Activated naive CD4-positive, alpha-beta T cell treated with anti-CD3 and anti-CD28 coated beads for 36 hours (primary cell): ENCODE measurements around the gene GDI1. TPM values are rescaled to one million over a fixed set of nuclear protein-coding genes. Genes with fewer than 3 reads are reported as not detected.

Experiments
- CTCF ChIA-PET: fragments of 350-600 bp; sonication (Branson Sonifier 250); formaldehyde crosslinking; loops from one replicate; lab custom pipeline; 2021; ENCODE audit warnings: antibody characterized with exemption; lab: Charles Lee
- DNase-seq: peaks from one replicate; pipeline ENCODE4 v3.0.0-alpha.2; 2020
- H3K27ac Mint-ChIP-seq: one replicate; pipeline ENCODE4 v1.8.0; 2021; ENCODE audit warnings: mild to moderate bottlenecking, mixed read lengths
- H3K27me3 Mint-ChIP-seq: one replicate; pipeline ENCODE4 v1.8.0; 2021; ENCODE audit warnings: low read depth, mixed read lengths
- H3K36me3 Mint-ChIP-seq: one replicate; pipeline ENCODE4 v1.8.0; 2021; ENCODE audit warnings: low read depth, mixed read lengths
- H3K4me1 Mint-ChIP-seq: one replicate; pipeline ENCODE4 v1.8.0; 2021; ENCODE audit warnings: low read depth, mixed read lengths
- H3K4me3 Mint-ChIP-seq: one replicate; pipeline ENCODE4 v1.8.0; 2021; ENCODE audit warnings: mild to moderate bottlenecking, moderate library complexity, mixed read lengths
- H3K9me3 Mint-ChIP-seq: one replicate; pipeline ENCODE4 v1.8.0; 2021; ENCODE audit warnings: mixed read lengths
- intact Hi-C: fragments of 100-400 bp; cut with micrococcal nuclease; formaldehyde crosslinking; loops from one replicate; pipeline ENCODE4 v1.15.1; 2023
- total RNA-seq, 2 experiments: library from RNA; stranded (reverse); gene quantifications; one replicate each; pipeline ENCODE4 v1.2.3, GENCODE V29; 2021

The GDI1 gene
- total RNA-seq, 2 experiments from 2014 or later, result 93.6 to 96.9 TPM

DNA sequence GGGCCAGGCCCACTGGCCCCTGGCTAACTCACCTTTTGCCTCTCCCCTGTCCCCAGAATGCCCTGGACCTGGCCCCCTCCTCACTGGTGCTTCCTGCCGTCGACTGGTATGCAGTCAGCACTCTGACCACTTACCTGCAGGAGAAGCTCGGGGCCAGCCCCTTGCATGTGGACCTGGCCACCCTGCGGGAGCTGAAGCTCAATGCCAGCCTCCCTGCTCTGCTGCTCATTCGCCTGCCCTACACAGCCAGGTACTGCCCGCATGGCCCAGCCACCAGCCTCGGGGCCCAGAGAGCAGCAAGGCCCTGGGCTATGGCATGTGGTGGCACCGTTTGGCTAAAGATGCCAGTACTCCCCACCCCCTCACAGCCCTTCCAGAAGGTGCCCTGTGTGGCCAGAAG is 4.7 kb upstream of the GDI1 start:
- H3K9me3 Mint-ChIP-seq, result no peaks in the 10 kb centered on the region
- CTCF ChIA-PET, result no interaction called here
- H3K27me3 Mint-ChIP-seq, result no peaks in the 10 kb centered on the region

DNA sequence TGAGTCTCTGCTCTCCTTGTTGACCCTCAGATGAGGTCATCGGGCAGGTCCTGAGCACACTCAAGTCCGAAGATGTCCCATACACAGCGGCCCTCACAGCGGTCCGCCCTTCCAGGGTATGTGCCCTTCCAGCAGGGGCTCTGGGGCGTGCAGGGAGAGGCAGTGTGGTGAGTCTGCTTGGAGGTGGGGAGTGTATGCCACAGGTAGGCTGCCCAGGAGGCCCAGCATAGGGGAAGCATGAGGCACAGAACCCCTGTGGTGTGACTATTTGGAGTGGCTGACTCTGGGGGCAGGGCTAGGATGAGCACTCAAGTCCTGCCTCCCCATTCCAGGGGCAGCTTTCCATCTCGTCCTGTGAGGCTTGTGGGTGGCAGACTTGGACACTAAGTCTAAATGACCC is 3.3 kb upstream of the GDI1 start:
- Mint-ChIP-seq H3K4me3 (no peak overlapping the region), H3K9me3 (no peaks in the 10 kb centered on the region), H3K27me3 (no peaks in the 10 kb centered on the region), H3K36me3 (peaks cover 4% of the 10 kb centered on the region), H3K27ac (no peak overlapping the region), H3K4me1 (peaks cover 28% of the 10 kb centered on the region)
- intact Hi-C loops, result no loop called here
- no peak for DNase-seq
- CTCF ChIA-PET, result no interaction called here

More for the DNA sequence above, 4.7 kb upstream of the GDI1 start:
- intact Hi-C loops, result no loop called here
- Mint-ChIP-seq H3K36me3 (peaks cover 4% of the 10 kb centered on the region), H3K4me3 (no peak overlapping the region), H3K4me1 (peaks cover 26% of the 10 kb centered on the region), H3K27ac (no peak overlapping the region)
- DNase-seq, result no peak

DNA sequence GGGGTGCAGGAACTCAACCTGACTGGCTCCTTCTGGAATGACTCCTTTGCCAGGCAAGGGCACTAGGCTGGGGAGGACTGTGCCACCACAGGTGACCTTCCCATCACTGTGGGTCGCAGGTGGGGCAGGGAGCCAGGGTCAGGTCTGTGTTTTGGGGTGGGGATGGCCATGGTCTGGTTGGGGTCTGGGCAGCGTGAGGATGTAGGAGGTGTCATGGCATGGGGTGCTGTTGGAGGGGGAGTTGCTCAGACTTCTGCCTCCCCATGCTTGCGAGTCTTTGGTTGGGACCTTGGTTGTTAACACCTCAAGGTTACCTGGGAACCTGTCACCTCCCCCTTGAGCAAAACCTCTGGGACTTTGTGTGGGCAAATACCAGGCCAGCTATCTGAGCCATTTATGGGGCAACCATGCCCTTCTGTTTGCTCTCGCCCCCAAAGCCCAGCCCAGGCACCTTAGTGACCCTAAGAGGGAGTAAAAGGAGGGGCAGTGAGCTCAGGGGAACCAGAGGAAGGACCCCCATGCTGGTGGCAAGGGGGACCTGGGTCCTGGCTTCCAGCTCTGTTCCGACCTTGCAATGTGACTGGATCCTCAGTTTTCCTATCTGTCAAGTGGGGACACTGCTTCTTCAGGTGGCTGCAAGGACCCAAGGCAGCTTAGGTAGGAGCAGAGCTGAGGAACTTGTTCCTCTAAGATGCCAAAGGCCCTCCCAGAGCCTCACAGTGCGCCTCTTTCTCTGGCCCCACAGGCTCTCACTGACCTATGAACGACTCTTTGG is 2.4 kb upstream of the GDI1 start:
- H3K4me3 Mint-ChIP-seq, result no peak overlapping the region
- H3K9me3 Mint-ChIP-seq, result no peaks in the 10 kb centered on the region
- H3K4me1 Mint-ChIP-seq, result peaks cover 26% of the 10 kb centered on the region
- H3K27me3 Mint-ChIP-seq, result no peaks in the 10 kb centered on the region
- intact Hi-C loops, result no loop called here
- H3K36me3 Mint-ChIP-seq, result peaks cover 4% of the 10 kb centered on the region
- no peak overlapping the region for H3K27ac Mint-ChIP-seq
- DNase-seq, result no peak
- CTCF ChIA-PET, result no interaction called here

GRCh38 chrX:154435171-154435733 is 1.7 kb upstream of the GDI1 start:
- H3K4me3 Mint-ChIP-seq, result no peak overlapping the region
- H3K4me1 Mint-ChIP-seq, result peaks cover 25% of the 10 kb centered on the region
- CTCF ChIA-PET, result no interaction called here
- H3K27ac Mint-ChIP-seq, result no peak overlapping the region
- H3K9me3 Mint-ChIP-seq, result no peaks in the 10 kb centered on the region
- no peak for DNase-seq
- peaks cover 4% of the 10 kb centered on the region for H3K36me3 Mint-ChIP-seq
- no peaks in the 10 kb centered on the region for H3K27me3 Mint-ChIP-seq
- intact Hi-C loops, result no loop called here

DNA sequence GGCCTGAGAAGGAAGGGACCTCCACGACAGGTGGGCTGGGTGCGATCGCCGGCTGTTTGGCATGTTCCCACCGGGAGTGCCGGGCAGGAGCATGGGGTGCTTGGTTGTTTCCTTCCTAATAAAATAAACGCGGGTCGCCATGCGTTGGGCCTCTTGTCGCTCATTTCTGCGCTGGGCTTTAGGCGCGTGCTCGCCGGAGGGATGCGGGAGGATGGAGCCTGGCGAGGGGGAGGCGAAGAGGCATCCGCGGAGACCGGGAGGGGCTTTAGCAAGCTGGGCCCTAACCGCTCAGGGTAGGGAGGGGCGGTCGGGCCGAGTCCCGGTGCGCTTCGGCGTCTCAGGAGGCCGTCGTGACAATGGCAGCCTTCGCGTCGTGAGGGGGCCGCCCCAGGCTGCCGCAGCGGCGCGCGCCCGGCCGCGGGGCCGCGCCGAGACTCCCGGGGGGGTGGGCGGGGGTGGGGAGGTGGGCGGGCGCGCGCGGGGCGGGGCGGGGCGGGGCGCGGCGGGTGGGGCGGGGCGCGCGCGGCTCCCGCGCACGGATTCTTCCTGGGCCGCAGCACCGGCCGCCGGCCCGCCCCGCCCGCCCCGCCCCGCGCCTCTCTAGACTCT is 476 bp upstream of the GDI1 start:
- H3K36me3 Mint-ChIP-seq, result peaks cover 4% of the 10 kb centered on the region
- intact Hi-C loops, result loop anchor here (2.0 kb wide), 2 partner anchors 54 to 66 kb away; partner anchors contain the start of gene SLC10A3
- H3K4me1 Mint-ChIP-seq, result peaks cover 22% of the 10 kb centered on the region
- peak overlapping the region; percentile 82 for H3K27ac Mint-ChIP-seq
- H3K27me3 Mint-ChIP-seq, result no peaks in the 10 kb centered on the region
- peak overlapping the region; percentile 70 for H3K4me3 Mint-ChIP-seq
- H3K9me3 Mint-ChIP-seq, result no peaks in the 10 kb centered on the region
- CTCF ChIA-PET, result no interaction called here
- peak; percentile 55 for DNase-seq

DNA sequence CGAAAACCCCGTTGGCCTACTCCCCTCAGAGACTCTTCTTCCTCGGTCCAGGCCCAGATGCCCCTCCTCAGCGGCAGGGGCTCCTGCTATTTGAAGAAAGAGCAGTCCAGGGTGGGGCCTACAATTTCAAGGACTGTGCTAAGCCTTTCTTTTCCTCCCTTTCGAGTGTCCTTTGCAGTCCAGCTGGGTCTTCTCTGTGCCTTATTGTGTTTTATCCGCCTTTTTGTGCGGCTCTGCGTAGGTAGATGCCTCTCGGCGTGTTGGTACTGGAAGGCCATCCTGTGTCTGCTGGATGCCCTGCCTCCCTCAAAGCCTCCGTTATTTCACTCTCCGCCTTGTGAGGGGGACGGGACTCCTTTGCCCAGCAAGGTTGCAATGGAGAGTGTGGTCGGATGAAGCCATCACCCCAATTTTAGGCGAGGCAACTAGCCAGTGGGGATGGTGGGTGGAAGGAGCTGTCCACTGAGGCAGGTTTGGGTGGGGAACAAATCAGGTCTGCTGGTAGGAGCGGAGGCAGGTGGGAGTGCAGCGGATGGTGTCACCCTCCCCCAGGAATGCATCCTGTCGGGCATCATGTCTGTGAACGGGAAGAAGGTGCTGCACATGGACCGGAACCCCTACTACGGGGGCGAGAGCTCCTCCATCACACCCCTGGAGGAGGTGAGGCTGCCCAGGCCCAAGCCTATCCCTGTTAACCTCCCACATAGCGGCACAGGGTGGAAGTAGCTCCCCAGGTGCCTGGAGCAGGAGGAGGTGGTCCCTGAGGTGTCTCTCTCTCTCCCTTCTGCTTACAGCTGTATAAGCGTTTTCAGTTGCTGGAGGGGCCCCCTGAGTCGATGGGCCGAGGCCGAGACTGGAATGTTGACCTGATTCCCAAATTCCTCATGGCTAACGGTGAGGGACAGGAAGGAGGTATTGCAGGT is 1.3 kb downstream of the GDI1 start:
- peak overlapping the region; percentile 84 for H3K4me3 Mint-ChIP-seq
- no peaks in the 10 kb centered on the region for H3K9me3 Mint-ChIP-seq
- intact Hi-C loops, result loop anchor here (2.0 kb wide), 2 partner anchors 53 to 67 kb away; partner anchors contain the start of gene SLC10A3
- H3K27me3 Mint-ChIP-seq, result no peaks in the 10 kb centered on the region
- peaks cover 2% of the 10 kb centered on the region for H3K36me3 Mint-ChIP-seq
- peaks cover 22% of the 10 kb centered on the region for H3K4me1 Mint-ChIP-seq
- H3K27ac Mint-ChIP-seq, result peak overlapping the region; percentile 66
- CTCF ChIA-PET, result no interaction called here
- DNase-seq, result no peak

DNA sequence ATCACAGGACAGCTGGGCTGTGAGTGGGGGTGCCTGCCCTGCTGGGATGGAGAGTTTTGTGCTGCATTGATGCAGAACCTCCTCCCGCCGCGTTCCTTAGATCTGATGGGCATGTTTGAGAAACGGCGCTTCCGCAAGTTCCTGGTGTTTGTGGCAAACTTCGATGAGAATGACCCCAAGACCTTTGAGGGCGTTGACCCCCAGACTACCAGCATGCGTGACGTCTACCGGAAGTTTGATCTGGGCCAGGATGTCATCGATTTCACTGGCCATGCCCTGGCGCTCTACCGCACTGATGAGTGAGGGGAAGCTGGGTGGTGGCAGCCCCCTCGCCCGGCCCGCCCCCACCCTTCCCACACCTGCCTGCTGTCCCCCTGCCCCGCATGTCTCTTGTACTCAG is 2.9 kb downstream of the GDI1 start:
- Mint-ChIP-seq H3K4me3 (no peak overlapping the region), H3K4me1 (peaks cover 22% of the 10 kb centered on the region), H3K9me3 (no peaks in the 10 kb centered on the region), H3K36me3 (no peaks in the 10 kb centered on the region), H3K27ac (no peak overlapping the region), H3K27me3 (no peaks in the 10 kb centered on the region)
- CTCF ChIA-PET, result no interaction called here
- DNase-seq, result no peak
- intact Hi-C loops, result loop anchor here (5.0 kb wide), 2 partner anchors 37 to 43 kb away; partner anchors contain the start of genes LAGE3 and RPL10

GRCh38 chrX:154440623-154441357 is 3.8 kb downstream of the GDI1 start:
- Mint-ChIP-seq H3K27me3 (no peaks in the 10 kb centered on the region), H3K4me1 (peaks cover 22% of the 10 kb centered on the region), H3K36me3 (no peaks in the 10 kb centered on the region), H3K9me3 (no peaks in the 10 kb centered on the region), H3K27ac (no peak overlapping the region), H3K4me3 (no peak overlapping the region)
- CTCF ChIA-PET, result no interaction called here
- DNase-seq, result no peak
- intact Hi-C loops, result loop anchor here (5.0 kb wide), 2 partner anchors 37 to 43 kb away; partner anchors contain the start of genes LAGE3 and RPL10

DNA sequence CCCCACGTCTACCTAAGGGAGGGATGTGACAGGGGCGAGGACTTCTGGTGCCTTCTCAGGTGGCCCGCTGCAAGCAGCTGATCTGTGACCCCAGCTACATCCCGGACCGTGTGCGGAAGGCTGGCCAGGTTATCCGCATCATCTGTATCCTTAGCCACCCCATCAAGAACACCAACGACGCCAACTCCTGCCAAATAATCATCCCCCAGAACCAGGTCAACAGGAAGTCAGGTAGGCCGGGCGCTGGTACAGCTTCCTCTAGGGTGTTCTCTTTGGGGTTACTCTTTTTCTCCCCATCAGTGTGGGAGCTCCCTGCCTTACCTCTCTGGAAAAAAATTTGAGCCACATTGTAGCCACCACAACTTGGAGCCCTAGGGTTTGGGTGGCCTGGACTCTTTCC is 4.6 kb downstream of the GDI1 start:
- CTCF ChIA-PET, result no interaction called here
- Mint-ChIP-seq H3K9me3 (no peaks in the 10 kb centered on the region), H3K27ac (no peak overlapping the region), H3K4me1 (peaks cover 18% of the 10 kb centered on the region), H3K4me3 (no peak overlapping the region), H3K36me3 (peaks cover 4% of the 10 kb centered on the region), H3K27me3 (no peaks in the 10 kb centered on the region)
- intact Hi-C loops, result loop anchor here (5.0 kb wide), 2 partner anchors 36 to 44 kb away; partner anchors contain the start of genes LAGE3 and RPL10
- DNase-seq, result no peak

DNA sequence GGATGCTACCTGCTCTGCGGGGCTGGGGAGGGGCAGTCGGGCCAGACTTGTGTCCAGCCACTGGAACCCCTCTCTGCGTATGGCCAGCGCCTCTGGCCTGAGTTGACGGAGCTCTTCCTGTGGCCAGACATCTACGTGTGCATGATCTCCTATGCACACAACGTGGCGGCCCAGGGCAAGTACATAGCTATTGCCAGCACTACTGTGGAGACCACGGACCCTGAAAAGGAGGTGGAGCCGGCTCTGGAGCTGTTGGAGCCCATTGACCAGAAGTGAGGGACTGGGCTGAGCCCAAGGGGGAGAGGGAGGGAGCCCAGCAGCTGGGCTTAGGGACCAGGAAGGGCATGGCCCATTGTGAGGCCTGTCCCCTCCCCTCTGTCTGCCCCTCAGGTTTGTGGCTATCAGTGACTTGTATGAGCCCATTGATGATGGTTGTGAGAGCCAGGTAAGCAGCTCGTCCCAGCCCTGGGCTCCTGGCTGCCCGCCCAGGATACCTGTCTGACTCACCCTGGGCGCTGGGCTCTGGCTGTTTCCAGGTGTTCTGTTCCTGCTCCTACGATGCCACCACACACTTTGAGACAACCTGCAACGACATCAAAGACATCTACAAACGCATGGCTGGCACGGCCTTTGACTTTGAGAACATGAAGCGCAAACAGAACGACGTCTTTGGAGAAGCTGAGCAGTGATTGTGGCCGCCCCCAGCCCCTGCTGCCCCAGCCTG is 5.2 kb downstream of the GDI1 start:
- DNase-seq, result no peak
- Mint-ChIP-seq H3K36me3 (peaks cover 8% of the 10 kb centered on the region), H3K27me3 (no peaks in the 10 kb centered on the region), H3K4me1 (peaks cover 18% of the 10 kb centered on the region), H3K4me3 (no peak overlapping the region), H3K27ac (no peak overlapping the region), H3K9me3 (no peaks in the 10 kb centered on the region)
- intact Hi-C loops, result loop anchor here (5.0 kb wide), 2 partner anchors 35 to 45 kb away; partner anchors contain the start of genes LAGE3 and RPL10
- CTCF ChIA-PET, result no interaction called here

GRCh38 chrX:154443479-154443910 is 6.5 kb downstream of the GDI1 start:
- H3K36me3 Mint-ChIP-seq, result peaks cover 8% of the 10 kb centered on the region
- intact Hi-C loops, result loop anchor here (5.0 kb wide), 2 partner anchors 34 to 46 kb away; partner anchors contain the start of genes LAGE3 and RPL10
- peaks cover 13% of the 10 kb centered on the region for H3K4me1 Mint-ChIP-seq
- no peaks in the 10 kb centered on the region for H3K27me3 Mint-ChIP-seq
- no peaks in the 10 kb centered on the region for H3K9me3 Mint-ChIP-seq
- H3K4me3 Mint-ChIP-seq, result peak overlapping the region; percentile 65
- H3K27ac Mint-ChIP-seq, result peak overlapping the region; percentile 30
- no peak for DNase-seq
- CTCF ChIA-PET, result interaction anchor here (1.1 kb wide), 1 partner anchor 83 kb away, joined by 4 read pairs; no protein-coding TSS in a partner anchor
